Lower lobe of right lung (tissue), 2 donors: ENCODE data around the gene PCSK6. TPM values are rescaled to one million over a fixed set of nuclear protein-coding genes. Genes with fewer than 3 reads are reported as not detected.

Experiments
- ATAC-seq, 2 donors: fragments of 200-7000 bp; cut with Tn5 transposase; one replicate each; pipeline ENCODE4 v1.9.1; 2020 to 2022; ENCODE audit warnings: mild to moderate bottlenecking in 2 of 2, moderate library complexity in 2 of 2
- DNase-seq: peaks from one replicate; pipeline ENCODE4 v3.0.0-alpha.2; 2020
- H3K27ac ChIP-seq: fragments of 200-600 bp; one replicate; pipeline ENCODE4 v1.8.0; 2022
- H3K27me3 ChIP-seq: fragments of 200-600 bp; one replicate; pipeline ENCODE4 v1.8.0; 2022; ENCODE audit warnings: low read depth
- H3K36me3 ChIP-seq: fragments of 200-600 bp; one replicate; pipeline ENCODE4 v1.8.0; 2022; ENCODE audit warnings: mild to moderate bottlenecking
- H3K4me1 ChIP-seq: fragments of 200-600 bp; one replicate; pipeline ENCODE4 v1.8.0; 2022
- H3K4me3 ChIP-seq: fragments of 200-600 bp; one replicate; pipeline ENCODE4 v1.8.0; 2022; ENCODE audit warnings: mild to moderate bottlenecking
- H3K9me3 ChIP-seq: fragments of 200-600 bp; one replicate; pipeline ENCODE4 v1.8.0; 2022
- CTCF ChIP-seq: fragments of 200-600 bp; IDR thresholded peaks from one replicate; pipeline ENCODE4 v1.8.0; 2022; ENCODE audit warnings: antibody characterized with exemption, mild to moderate bottlenecking
- intact Hi-C: fragments of 100-400 bp; cut with DNase I; formaldehyde crosslinking; loops from one replicate; pipeline ENCODE4 v1.11.0; 2022
- total RNA-seq: library from RNA; stranded (reverse); fragmentation: NEBNext Ultra II Directional; extraction: Animal tissue kit (Norgen Biotek cat#: 25700); gene quantifications from one replicate; pipeline ENCODE4 v1.2.1, GENCODE V29; 2021
- donor health status: DM: no; HTN: yes; CAD: no; lungs with severe emphysema.

PCSK6 gene
- total RNA-seq, 1 donor from 2014 or later, result 12.3 TPM

GRCh38 chr15:101308604-101309435, 180.7 kb downstream of the PCSK6 start:
- Histone ChIP-seq H3K27ac (no peak overlapping the region), H3K4me1 (no peaks in the 10 kb centered on the region), H3K36me3 (no peaks in the 10 kb centered on the region), H3K4me3 (no peak overlapping the region), H3K9me3 (no peaks in the 10 kb centered on the region), H3K27me3 (no peaks in the 10 kb centered on the region)
- ATAC-seq (no peak), DNase-seq (peak; percentile 36)
- intact Hi-C loops, result no loop called here
- TF ChIP-seq CTCF, result no peak

- TF ChIP-seq CTCF, result no peak
- DNase-seq (peak; percentile 32), ATAC-seq (no peak)
- Histone ChIP-seq H3K4me3 (no peak overlapping the region), H3K4me1 (no peaks in the 10 kb centered on the region), H3K36me3 (no peaks in the 10 kb centered on the region), H3K27me3 (no peaks in the 10 kb centered on the region), H3K9me3 (no peaks in the 10 kb centered on the region), H3K27ac (no peak overlapping the region)
- intact Hi-C loops, result no loop called here
These were observed 181.5 kb downstream of the PCSK6 start for GRCh38 chr15:101307897-101308603.

GRCh38 chr15:101307048-101307896, 182.2 kb downstream of the PCSK6 start:
- Histone ChIP-seq H3K36me3 (no peaks in the 10 kb centered on the region), H3K27ac (no peak overlapping the region), H3K27me3 (no peaks in the 10 kb centered on the region), H3K4me1 (no peaks in the 10 kb centered on the region), H3K9me3 (no peaks in the 10 kb centered on the region), H3K4me3 (no peak overlapping the region)
- no peak for TF ChIP-seq CTCF
- ATAC-seq, result no peak
- intact Hi-C loops, result no loop called here
- DNase-seq, result peak; percentile 36

- no peaks in the 10 kb centered on the region for H3K4me1 ChIP-seq
- H3K9me3 ChIP-seq, result no peaks in the 10 kb centered on the region
- no peak overlapping the region for H3K27ac ChIP-seq
- H3K27me3 ChIP-seq, result no peaks in the 10 kb centered on the region
- H3K4me3 ChIP-seq, result no peak overlapping the region
- intact Hi-C loops, result no loop called here
- no peak for TF ChIP-seq CTCF
- DNase-seq, result peak; percentile 39
- H3K36me3 ChIP-seq, result no peaks in the 10 kb centered on the region
- ATAC-seq, result no peak
These were observed 183.0 kb downstream of the PCSK6 start for GRCh38 chr15:101306341-101307047.

- no peak overlapping the region for H3K4me3 ChIP-seq
- no peaks in the 10 kb centered on the region for H3K36me3 ChIP-seq
- DNase-seq (peak; percentile 28), ATAC-seq (no peak)
- no peaks in the 10 kb centered on the region for H3K27me3 ChIP-seq
- intact Hi-C loops, result no loop called here
- no peaks in the 10 kb centered on the region for H3K4me1 ChIP-seq
- no peak overlapping the region for H3K27ac ChIP-seq
- no peaks in the 10 kb centered on the region for H3K9me3 ChIP-seq
- no peak for TF ChIP-seq CTCF
These were observed 183.7 kb downstream of the PCSK6 start for GRCh38 chr15:101305820-101306255.
